Thyroid gland (tissue), 4 donors: ENCODE measurements around the gene CSRNP3. TPM values are rescaled to one million over a fixed set of nuclear protein-coding genes. Genes with fewer than 3 reads are reported as not detected.

Experiments used
- DNase-seq, 2 donors: peaks; one replicate each; pipeline ENCODE4 v3.0.0-alpha.2; 2019
- H3K27ac ChIP-seq, 3 donors: fragments of 200-600 bp; sonication (generic); 1 replicate in 2 of 3; 2 replicates in 1 of 3; pipeline ENCODE4 v1.5.1; 2016 to 2019; ENCODE audit warnings: mild to moderate bottlenecking in 1 of 3, moderate library complexity in 1 of 3
- H3K27me3 ChIP-seq: fragments of 200-600 bp; sonication (generic); one replicate; pipeline ENCODE4 v1.5.1; 2019
- H3K36me3 ChIP-seq, 2 donors: fragments of 200-600 bp; sonication (generic); one replicate each; pipeline ENCODE4 v1.5.1; 2016 to 2019
- H3K4me1 ChIP-seq, 2 donors: fragments of 200-600 bp; sonication (generic); one replicate each; pipeline ENCODE4 v1.5.1; 2017 to 2019
- H3K4me3 ChIP-seq, 3 donors: fragments of 200-600 bp; sonication (generic); replicated peaks in 1 of 3; 1 replicate in 2 of 3; 2 replicates in 1 of 3; pipeline ENCODE4 v1.5.1; 2016; ENCODE audit warnings: mild to moderate bottlenecking in 1 of 3
- H3K9me3 ChIP-seq: fragments of 200-600 bp; sonication (generic); one replicate; pipeline ENCODE4 v1.5.1; 2017
- POLR2A ChIP-seq, 2 donors: fragments of 450-650 bp; IDR thresholded peaks; one replicate each; pipeline ENCODE4 v1.6.1; 2017; ENCODE audit warnings: antibody characterized with exemption in 2 of 2, mild to moderate bottlenecking in 2 of 2, moderate library complexity in 1 of 2
- WGBS, 2 donors: methylation state at CpG; one replicate each; pipeline ENCODE4 v1.1.5; 2017; 5-methylcytosine and 5-hydroxymethylcytosine counted together
- intact Hi-C: fragments of 100-400 bp; cut with DNase I; formaldehyde crosslinking; loops from one replicate; pipeline ENCODE4 v1.15.1; 2023
- total RNA-seq, 4 donors: library from RNA; depleted of rRNA; stranded (reverse); fragments of >200 nt; gene quantifications; one replicate each; pipeline ENCODE4 v1.2.3, GENCODE V29; 2016
- TF ChIP-seq, protein P1 (sequence below), 6 experiments: fragments of 200-600 bp in 3 of 6; fragments of 450-650 bp in 3 of 6; sonication (generic) in 3 of 6; IDR thresholded peaks; one replicate each; pipeline ENCODE4 v1.5.1; 2016 to 2019; ENCODE audit warnings: antibody characterized with exemption in 6 of 6, mild to moderate bottlenecking in 2 of 6, inconsistent platforms in 1 of 6, moderate library complexity in 1 of 6

CSRNP3 gene
- total RNA-seq, 4 donors from 2014 or later, result 6.0 to 16.5 (median 9.9) TPM

DNA sequence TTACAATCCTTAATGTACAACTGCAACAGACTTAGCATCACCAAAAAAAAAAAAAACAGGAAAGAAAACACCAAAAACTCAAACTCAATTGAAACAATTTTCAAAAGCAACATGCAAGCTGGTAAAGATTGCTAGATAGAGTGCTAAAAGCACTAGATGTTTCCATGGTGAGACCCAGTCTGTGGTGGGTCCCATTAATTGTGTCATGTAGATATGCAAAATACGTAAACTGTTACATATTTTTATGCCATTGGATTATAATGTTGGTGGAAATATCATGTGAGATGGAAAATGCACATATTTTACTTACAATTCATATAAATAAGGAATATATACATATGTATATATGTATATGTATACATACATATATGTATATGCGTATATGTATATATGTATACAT, 30.5 kb downstream of the CSRNP3 start:
- no peak overlapping the region for H3K4me3 ChIP-seq
- WGBS, 2 donors, result 95 to 96% methylated on average over 2 of the region's 2 CpGs
- H3K4me1 ChIP-seq, result peaks cover 4 to 9% of the 10 kb centered on the region in 2 donors
- intact Hi-C loops, result no loop called here
- H3K27ac ChIP-seq, result no peak overlapping the region
- no peaks in the 10 kb centered on the region for H3K36me3 ChIP-seq
- no peaks in the 10 kb centered on the region for H3K9me3 ChIP-seq
- DNase-seq, result no peak
- no peak for TF ChIP-seq POLR2A (IDR thresholded peaks at IDR 0.05)
- TF ChIP-seq, protein P1, sequence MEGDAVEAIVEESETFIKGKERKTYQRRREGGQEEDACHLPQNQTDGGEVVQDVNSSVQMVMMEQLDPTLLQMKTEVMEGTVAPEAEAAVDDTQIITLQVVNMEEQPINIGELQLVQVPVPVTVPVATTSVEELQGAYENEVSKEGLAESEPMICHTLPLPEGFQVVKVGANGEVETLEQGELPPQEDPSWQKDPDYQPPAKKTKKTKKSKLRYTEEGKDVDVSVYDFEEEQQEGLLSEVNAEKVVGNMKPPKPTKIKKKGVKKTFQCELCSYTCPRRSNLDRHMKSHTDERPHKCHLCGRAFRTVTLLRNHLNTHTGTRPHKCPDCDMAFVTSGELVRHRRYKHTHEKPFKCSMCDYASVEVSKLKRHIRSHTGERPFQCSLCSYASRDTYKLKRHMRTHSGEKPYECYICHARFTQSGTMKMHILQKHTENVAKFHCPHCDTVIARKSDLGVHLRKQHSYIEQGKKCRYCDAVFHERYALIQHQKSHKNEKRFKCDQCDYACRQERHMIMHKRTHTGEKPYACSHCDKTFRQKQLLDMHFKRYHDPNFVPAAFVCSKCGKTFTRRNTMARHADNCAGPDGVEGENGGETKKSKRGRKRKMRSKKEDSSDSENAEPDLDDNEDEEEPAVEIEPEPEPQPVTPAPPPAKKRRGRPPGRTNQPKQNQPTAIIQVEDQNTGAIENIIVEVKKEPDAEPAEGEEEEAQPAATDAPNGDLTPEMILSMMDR (IDR thresholded peaks at IDR 0.05), result no peak
- H3K27me3 ChIP-seq, result no peaks in the 10 kb centered on the region

DNA sequence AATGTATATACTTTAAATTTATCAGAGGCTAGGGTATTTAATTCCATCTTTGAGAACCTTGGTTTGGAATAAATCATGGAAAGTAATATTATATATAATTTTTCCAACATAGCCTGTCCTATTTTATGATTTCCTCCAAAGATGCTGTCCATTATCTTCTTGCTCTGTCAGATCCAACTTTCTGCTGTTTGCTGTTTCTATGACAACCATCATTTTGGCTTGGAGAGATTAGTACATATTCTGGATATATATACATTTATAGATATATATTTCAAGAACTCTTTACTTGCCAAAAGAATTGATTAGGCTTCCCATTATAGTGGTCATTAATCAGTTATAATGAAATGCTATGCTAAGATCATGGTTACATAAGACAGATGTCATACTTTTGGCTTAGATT, 31.3 kb downstream of the CSRNP3 start:
- H3K36me3 ChIP-seq, result no peaks in the 10 kb centered on the region
- no peaks in the 10 kb centered on the region for H3K27me3 ChIP-seq
- no peak for TF ChIP-seq POLR2A (IDR thresholded peaks at IDR 0.05)
- TF ChIP-seq, protein P1 (IDR thresholded peaks at IDR 0.05), result no peak
- no peak for DNase-seq
- no peaks in the 10 kb centered on the region for H3K9me3 ChIP-seq
- peaks cover 0 to 5% of the 10 kb centered on the region in 2 donors for H3K4me1 ChIP-seq
- no peak overlapping the region for H3K4me3 ChIP-seq
- H3K27ac ChIP-seq, result no peak overlapping the region
- intact Hi-C loops, result no loop called here

DNA sequence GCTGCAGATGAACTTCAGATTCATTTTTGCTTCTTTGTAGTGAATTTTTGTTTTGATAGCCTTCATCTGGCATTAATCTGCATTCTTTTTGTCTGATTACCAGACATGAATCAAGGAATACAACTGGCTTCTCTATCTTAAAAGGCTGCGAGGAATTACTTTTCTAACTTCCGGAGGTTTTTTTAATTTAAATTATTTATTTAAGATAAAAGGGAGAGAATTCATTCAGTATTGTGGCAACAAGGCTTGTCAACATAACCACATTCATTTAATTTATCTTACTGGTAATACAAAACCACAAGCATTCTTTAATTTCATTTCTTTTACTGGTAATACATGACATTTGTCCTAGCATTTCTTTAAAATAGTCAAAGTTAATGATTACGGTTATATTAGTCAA, 36.0 kb downstream of the CSRNP3 start:
- Histone ChIP-seq H3K4me3 (no peak overlapping the region), H3K27me3 (no peaks in the 10 kb centered on the region), H3K9me3 (no peaks in the 10 kb centered on the region), H3K27ac (no peak overlapping the region), H3K4me1 (no peaks in the 10 kb centered on the region), H3K36me3 (no peaks in the 10 kb centered on the region)
- WGBS, 2 donors, result 72 to 82% methylated on average over 3 of the region's 3 CpGs
- DNase-seq, result no peak
- intact Hi-C loops, result no loop called here
- no peak for TF ChIP-seq POLR2A (IDR thresholded peaks at IDR 0.05)
- TF ChIP-seq, protein P1 (IDR thresholded peaks at IDR 0.05), result no peak

DNA sequence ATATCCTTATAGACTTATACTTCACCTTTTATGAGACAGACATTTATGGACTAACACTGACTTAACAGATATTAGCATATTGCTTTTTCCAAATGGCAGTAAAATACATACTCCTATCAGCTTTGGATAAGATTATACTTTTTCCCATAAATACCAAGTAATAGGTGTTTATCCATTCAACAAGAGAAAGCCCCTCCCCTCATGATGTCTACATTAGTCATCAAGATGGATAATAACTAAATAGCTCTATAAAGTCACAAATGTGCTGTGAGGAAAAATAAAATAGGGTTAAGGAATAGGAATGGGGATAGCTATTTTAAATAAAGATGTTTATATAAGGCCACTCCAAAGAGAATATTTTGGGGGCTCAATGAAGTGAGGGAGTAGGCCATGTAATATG, 39.4 kb downstream of the CSRNP3 start:
- H3K27ac ChIP-seq, result no peak overlapping the region
- no peaks in the 10 kb centered on the region for H3K9me3 ChIP-seq
- no peak for DNase-seq
- TF ChIP-seq POLR2A (IDR thresholded peaks at IDR 0.05), result no peak
- TF ChIP-seq, protein P1 (IDR thresholded peaks at IDR 0.05), result no peak
- H3K4me3 ChIP-seq, result no peak overlapping the region
- no peaks in the 10 kb centered on the region for H3K27me3 ChIP-seq
- intact Hi-C loops, result no loop called here
- no peaks in the 10 kb centered on the region for H3K4me1 ChIP-seq
- no peaks in the 10 kb centered on the region for H3K36me3 ChIP-seq

DNA sequence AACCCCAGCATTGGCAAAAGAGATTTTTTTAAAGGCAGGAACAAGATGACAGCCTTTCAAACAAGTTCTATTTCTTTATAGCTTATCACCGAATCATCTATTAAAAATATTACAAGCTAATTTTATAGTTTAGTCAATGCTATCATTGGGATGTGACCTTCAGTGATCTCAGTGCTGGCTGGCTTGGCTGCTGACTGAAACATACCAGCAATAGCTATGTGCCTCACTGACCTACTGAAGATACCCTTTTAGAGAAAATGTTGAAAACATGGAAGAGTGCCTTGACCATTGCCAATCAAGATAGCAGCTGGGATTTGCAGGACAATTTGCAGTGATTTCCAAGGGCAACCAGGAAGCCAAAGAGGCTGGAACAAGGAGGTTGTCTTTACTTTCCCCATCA, 44.0 kb downstream of the CSRNP3 start:
- H3K27me3 ChIP-seq, result no peaks in the 10 kb centered on the region
- H3K9me3 ChIP-seq, result no peaks in the 10 kb centered on the region
- WGBS, 2 donors, result 95 to 97% methylated on average over 1 of the region's 1 CpG
- no peaks in the 10 kb centered on the region for H3K4me1 ChIP-seq
- H3K4me3 ChIP-seq, result no peak overlapping the region
- no peak overlapping the region for H3K27ac ChIP-seq
- no peaks in the 10 kb centered on the region for H3K36me3 ChIP-seq
- no peak for DNase-seq
- intact Hi-C loops, result no loop called here
- no peak for TF ChIP-seq POLR2A (IDR thresholded peaks at IDR 0.05)
- TF ChIP-seq, protein P1 (IDR thresholded peaks at IDR 0.05), result no peak
